ENCODE measurements around the gene SKP2.

SKP2 gene

GRCh38 chr5:36199620-36200019 lies 47.7 kb downstream of the SKP2 start:
- DNase-seq (ENCODE audit: low read depth in 2 of 2), result no peak

DNA sequence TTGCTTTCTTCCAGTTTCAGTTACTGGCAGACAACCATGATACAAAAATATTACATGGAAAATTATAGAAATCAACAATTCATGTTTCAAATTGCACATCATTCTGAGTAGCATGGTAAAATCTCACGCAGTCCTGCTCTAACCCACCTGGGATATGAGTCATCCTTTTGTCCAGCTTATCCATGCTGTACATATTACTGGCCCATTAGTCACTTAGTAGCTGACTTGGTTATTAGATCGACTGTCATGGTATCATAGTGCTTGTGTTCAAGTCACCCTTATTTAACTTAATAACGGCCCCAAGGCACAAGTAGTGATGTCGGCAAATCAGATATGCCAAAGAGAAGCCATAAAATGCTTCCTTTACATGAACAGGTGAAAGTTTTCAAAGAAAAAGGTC lies 48.6 kb downstream of the SKP2 start:
- DNase-seq (ENCODE audit: low read depth in 2 of 2), result no peak

DNA sequence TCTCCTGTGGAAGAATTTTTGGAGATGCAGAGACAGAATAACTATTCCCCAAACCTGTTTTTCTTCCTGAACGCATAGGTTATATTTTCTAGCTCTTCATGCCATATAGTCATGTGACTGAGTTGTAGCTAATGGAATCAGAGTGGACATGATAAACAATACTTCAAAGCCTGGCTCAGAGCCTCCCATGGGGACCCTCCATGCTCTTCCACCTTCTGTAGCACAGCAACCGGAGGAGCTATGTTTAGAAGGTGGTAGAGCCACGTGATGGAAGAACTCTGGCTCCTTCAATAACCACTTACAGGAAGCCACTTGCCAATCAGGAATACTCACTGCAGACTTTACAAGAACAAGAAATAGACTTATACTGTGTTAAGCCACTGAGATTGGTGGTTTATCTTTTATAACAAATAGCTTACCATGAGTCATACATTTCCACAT lies 50.6 kb downstream of the SKP2 start:
- DNase-seq (ENCODE audit: low read depth in 2 of 2), result no peak

DNA sequence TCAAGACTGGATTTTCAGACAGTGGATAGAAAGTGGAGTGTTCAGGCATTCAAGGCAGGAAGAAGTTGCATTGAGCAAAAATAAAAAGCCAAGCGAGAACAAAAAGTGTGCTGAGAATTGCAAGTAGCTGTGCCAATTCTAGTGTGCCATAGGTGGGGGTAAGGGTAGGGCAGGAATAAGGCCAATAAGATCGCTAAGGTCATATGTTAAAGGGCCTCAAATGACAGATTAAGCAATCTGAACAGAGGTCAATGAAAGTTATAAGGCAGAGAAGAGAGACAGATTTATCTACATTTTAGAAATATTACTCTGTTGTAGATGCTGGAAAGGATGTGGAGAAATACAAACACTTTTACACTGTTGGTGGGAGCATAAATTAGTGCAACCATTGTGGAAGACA lies 53.4 kb downstream of the SKP2 start:
- DNase-seq (ENCODE audit: low read depth in 2 of 2), result no peak

GRCh38 chr5:36206913-36207312 lies 55.0 kb downstream of the SKP2 start:
- no peak for DNase-seq (ENCODE audit: low read depth in 2 of 2)

GRCh38 chr5:36208786-36209185 lies 56.9 kb downstream of the SKP2 start:
- no peak for DNase-seq (ENCODE audit: low read depth in 2 of 2)

GRCh38 chr5:36209664-36210063 lies 57.8 kb downstream of the SKP2 start:
- no peak for DNase-seq (ENCODE audit: low read depth in 2 of 2)

GRCh38 chr5:36214436-36214835 lies 62.5 kb downstream of the SKP2 start:
- no peak for DNase-seq (ENCODE audit: low read depth in 2 of 2)

DNA sequence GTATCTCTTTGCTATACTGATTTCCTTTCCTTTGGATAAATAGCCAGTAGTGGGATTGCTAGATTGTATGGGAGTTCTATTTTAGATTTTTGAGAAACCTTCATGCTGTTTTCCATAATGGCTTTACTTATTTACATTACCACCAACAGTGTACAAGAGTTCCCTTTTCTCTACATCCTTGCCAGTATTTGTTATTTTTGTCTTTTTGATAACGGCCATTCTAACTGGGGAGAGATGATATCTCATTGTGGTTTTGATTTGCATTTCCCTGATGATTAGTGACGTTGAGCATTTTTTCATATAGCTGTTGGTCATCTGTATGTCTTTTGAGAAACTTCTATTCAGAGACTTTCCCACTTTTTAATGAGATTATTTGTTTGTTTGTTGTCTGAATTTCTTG lies 64.0 kb downstream of the SKP2 start:
- no peak for DNase-seq (ENCODE audit: low read depth in 2 of 2)

DNA sequence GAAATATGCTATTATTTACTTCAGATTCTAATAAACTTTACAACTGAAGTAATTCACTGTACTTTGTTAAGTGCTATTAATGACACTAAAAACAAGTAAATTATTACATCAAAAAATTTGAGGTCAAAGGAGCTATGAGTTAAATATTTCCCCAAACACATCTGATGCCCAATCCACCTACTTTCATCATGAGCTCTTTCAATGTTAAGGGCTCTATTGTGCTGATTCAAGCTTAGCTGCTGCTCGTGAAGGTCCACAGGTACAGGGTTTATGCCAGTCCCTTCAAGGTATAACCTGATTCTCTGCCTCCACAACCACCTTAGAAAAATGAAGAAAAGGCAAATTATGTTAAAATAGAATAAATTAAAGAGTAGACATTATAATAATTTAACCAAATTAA lies 65.7 kb downstream of the SKP2 start:
- no peak for DNase-seq (ENCODE audit: low read depth in 2 of 2)

DNA sequence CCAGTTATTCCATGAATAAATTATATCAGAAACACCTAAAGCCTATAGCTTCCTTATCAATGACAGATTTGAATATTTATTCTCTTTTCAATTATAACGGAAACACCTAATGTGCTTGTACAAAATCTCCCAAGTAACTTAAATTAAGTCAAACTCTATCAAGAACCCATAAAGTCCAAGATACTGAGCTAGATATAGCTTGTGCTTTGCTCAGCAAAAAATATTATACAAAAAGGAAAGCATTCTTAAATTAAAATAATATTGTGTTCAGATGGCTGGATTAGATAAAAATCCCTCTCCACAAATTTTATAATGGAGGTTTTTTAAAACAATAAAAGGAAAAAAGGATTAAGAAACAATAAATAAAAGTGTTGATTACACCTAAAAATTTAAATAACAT lies 66.1 kb downstream of the SKP2 start:
- DNase-seq (ENCODE audit: low read depth in 2 of 2), result no peak

DNA sequence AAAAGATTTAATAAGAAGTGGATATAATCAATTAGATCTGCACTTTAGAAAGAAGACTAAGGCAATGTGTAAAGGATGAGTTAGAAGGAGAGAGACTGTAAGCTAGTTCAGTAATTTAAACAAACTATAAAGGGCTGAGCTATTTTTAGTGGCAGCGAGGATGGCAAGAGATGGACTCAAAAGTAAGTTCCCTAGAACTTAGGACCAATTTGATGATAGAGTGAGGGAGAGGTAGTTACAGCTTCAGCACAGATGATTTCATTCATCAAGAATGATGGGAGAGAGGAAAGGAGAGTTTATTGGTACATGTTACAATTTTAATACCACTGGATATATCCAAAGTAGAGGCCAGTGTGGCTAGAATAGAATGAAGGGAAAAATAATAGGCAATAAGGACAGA lies 70.7 kb downstream of the SKP2 start:
- no peak for DNase-seq (ENCODE audit: low read depth in 2 of 2)

DNA sequence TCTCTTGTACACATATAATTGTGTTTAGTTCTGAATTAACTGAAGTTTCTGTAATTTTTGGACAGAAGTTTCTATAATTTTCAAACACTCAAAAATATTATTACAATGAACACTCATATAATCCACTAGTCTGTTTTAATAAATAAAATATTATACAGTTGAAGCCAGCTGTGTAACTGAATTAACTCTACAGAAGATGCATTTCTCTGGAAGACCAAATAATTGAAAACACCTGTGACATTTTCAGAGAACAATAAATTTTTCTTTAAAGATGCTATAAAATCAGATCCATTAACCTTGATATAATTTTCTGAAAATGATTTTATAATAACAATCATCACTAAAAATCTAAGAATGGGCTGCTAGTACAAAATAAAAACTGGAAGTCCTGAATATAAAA lies 75.1 kb downstream of the SKP2 start:
- no peak for DNase-seq (ENCODE audit: low read depth in 2 of 2)

DNA sequence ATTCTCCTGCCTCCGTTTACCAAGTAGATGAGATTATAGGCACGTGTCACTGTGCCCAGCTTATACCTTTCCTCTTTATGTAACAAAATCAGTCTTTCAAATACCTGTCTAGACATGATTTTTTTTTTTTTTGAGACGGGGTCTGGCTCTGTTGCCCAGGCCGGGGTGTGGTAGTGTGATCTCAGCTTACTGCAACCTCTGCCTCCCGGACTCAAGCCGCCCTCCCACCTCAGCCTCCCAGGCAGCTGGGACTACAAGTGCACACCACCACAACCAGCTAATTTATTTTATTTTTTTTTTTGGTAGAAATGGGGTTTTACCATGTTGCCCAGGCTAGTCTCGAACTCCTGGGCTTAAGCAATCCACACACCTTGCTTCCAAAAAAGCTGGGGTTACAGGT lies 76.6 kb downstream of the SKP2 start:
- DNase-seq (ENCODE audit: low read depth in 2 of 2), result no peak

- DNase-seq (ENCODE audit: low read depth in 2 of 2), result no peak
These were observed 78.4 kb downstream of the SKP2 start for GRCh38 chr5:36230151-36230790.

DNA sequence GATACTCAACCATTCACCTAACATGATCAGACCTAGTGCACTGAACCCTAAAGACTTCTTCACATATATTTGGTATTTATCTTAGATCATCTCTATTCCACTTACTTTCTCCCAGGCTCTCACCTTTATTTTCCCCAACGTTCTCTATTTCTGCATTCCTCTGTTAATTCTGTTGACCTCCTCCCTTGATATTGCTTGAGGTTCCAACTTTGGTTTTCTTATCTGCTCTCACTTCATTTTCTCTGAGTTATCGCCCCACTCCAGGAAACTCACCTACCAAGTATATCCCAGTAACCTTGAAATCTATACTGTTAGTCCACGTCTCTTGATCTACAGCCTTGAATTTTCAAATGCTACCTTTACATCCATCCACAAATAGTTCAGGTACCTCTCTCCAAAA lies 80.6 kb downstream of the SKP2 start:
- DNase-seq (ENCODE audit: low read depth in 2 of 2), result no peak
